GM12875 (cell line): ENCODE measurements around the gene SLC12A7.
"Not testable (repeated sequence)": the region's sequence is repeated elsewhere in the genome, so short reads cannot be mapped to it uniquely, and the experiment has no call there.

Source experiments
- H3K4me3 ChIP-seq: one replicate; pipeline ENCODE4 v1.5.1; 2011; ENCODE audit warnings: low read depth, low read length, control low read depth
- CTCF ChIP-seq: IDR thresholded peaks from 2 replicates; pipeline ENCODE4 v1.5.1; 2011; ENCODE audit warnings: low read depth, mild to moderate bottlenecking, control low read depth, inconsistent platforms, low read length, moderate library complexity, borderline replicate concordance; ENCODE audit not compliant: insufficient read depth

Gene SLC12A7

GRCh38 chr5:1101961-1102713 is 9.7 kb downstream of the SLC12A7 start:
- no peak overlapping the region for H3K4me3 ChIP-seq
- TF ChIP-seq CTCF: no peak

- no peak for TF ChIP-seq CTCF
- no peak overlapping the region for H3K4me3 ChIP-seq
These were observed 10.9 kb downstream of the SLC12A7 start for GRCh38 chr5:1100664-1101574.

GRCh38 chr5:1099926-1100663 is 11.8 kb downstream of the SLC12A7 start:
- no peak for TF ChIP-seq CTCF
- no peak overlapping the region for H3K4me3 ChIP-seq

- TF ChIP-seq CTCF: no peak
- no peak overlapping the region for H3K4me3 ChIP-seq
These were observed 12.8 kb downstream of the SLC12A7 start for GRCh38 chr5:1098986-1099597.

GRCh38 chr5:1097988-1098385 is 13.9 kb downstream of the SLC12A7 start:
- H3K4me3 ChIP-seq: not testable (repeated sequence)

GRCh38 chr5:1097381-1097987 is 14.4 kb downstream of the SLC12A7 start:
- TF ChIP-seq CTCF: no peak
- H3K4me3 ChIP-seq: no peak overlapping the region
